ENCODE data around the gene PSENEN.

The PSENEN gene, protein sequence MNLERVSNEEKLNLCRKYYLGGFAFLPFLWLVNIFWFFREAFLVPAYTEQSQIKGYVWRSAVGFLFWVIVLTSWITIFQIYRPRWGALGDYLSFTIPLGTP

DNA sequence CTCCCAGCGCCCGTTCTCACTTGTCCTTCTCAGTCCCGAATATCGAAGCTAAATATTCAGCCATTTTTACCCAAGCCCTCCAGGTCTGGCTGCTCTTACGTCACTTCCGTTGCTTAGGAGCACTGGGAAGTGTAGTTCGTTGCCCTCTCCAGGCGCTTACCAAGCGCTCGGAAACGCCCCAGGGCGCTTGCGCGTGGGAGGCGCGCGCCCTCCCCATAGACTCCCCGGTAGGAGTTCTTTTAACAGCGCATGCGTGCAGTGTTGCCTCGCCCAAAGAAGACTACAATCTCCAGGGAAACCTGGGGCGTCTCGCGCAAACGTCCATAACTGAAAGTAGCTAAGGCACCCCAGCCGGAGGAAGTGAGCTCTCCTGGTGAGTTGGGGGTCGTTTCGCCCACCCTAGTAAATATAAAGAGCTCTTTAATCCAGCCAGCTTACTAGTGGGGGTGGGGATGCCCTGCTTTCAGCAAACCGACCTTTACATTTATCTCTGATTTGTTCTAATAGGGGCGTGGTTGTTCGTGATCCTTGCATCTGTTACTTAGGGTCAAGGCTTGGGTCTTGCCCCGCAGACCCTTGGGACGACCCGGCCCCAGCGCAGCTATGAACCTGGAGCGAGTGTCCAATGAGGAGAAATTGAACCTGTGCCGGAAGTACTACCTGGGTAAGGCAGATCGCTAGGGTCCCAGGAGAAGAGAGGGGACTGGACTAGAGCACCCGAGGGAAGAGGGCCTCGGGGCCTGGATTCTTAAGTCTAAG, at the start of gene PSENEN, which contains the start of gene U2AF1L4:
Gene PSENEN, plus strand, starts transcription at position 324 of the 759 bp plus-strand sequence. Its CDS starts 280 bp downstream, at position 604.
Gene U2AF1L4, minus strand, starts transcription at position 91 of the 759 bp plus-strand sequence. Its CDS starts 27 bp downstream, at position 64.
- peak; percentile 100 for DNase-seq

DNA sequence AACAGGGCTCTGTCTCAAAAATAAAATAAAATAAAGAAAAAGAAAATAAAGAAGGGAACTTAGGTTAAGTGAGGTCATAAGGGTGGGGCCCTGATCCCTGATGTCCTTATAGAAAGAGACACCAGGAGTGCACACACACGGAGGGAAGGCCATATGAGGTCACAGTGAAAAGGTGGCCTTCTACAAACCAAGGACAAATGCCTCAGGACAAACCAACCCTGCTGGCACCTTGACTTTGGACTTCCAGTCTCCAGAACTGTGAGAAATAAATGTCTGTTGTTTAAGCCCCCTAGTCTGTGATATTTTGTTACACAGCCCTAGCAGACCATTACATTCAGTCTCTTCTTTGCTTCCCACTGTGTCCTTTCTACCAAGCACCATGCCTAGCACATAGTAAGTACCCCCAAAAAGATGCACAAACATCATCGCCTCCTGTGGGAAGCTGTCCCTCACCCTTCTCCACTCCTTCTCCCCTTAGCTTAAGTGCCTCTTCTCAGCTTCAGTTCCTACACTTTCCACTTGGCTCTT, 49.5 kb upstream of the PSENEN start:
- DNase-seq = no peak

DNA sequence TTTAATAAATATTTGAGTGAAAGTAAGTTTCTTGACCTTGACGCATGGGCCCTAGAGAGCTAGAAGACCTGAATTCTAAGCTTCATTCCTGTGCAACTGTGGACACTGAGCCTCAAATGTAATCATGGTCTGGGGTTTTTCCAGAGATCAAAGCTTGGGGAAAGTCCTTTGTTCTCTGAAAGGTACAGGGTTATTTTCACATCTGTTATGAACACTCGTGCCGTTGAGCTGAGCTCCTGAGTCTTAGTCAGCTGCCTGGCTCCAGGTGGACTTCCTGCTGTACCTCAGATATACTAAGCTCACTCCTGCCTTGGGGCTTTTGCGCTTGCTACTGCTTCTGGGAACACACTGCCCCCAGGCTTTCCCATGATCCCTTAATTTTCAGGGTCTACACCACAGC, 48.6 kb upstream of the PSENEN start:
- DNase-seq = no peak

DNA sequence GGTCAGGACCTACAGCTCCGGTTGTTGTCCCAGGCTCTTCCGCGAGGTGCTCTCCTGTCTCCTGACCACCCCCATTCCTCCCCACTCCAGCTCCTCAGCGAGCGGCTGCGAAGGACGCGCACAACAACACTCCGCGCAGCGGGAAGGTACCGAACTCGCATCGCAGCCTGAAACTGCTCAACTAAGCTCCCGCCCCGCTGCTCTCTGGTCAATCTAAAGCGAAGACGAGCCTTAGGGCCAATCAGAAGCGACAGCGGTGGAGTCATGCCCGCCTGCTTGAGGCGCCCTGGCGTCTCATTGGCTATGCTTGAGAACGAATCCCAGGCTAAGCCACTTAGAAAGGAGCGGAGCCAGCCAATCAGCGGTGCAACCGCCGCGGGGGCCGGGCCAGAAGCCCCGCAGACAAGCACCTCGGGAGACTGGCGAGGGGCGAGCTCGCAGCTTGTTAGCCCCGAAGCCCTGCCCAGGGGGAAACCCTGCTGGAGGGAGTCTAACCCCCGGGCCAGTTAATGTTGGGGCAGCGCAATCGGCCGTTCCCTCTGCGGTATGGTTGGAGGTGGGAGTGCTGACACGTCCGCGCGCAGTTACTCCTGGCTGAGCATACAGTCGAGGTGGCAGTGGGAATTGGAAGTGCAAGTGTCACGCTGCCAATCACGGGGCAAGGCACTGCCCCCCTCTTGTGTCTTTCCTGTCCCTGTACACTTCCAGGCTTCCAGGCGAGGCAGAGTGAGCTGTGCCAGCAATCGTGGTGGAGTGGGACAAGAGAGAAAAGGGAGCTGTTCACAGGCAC, 43.0 kb upstream of the PSENEN start:
- peak; percentile 99 for DNase-seq

- no peak for DNase-seq
Measured at GRCh38 chr19:35703343-35703742, 42.1 kb upstream of the PSENEN start.

DNA sequence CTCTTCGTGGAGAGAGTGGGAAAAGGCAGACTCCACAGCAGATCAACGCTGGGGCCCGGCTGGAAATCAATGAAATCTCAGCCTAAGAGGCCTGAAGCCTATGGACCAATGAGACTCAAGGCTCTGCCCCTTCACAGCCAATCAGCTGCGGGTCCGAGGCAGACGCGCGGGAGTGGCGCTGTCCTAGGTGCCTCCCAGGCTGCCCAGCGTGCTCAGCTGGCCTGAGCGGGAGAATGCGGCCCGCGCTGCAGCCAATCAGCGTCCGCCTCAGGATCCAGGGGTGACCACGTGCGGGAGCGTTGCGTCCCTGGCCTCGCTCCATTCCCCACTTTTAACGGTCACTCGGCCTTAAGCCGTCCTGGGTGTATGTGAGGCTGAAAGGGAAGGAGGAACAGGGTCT, 41.2 kb upstream of the PSENEN start, which contains the start of gene ZBTB32:
Gene ZBTB32, plus strand, starts transcription at position 341 of the 400 bp plus-strand sequence. CDS start 10,069 bp downstream, outside the sequence.
- DNase-seq = peak; percentile 84

- DNase-seq = no peak
Measured at GRCh38 chr19:35708391-35708790, 37.1 kb upstream of the PSENEN start.

DNA sequence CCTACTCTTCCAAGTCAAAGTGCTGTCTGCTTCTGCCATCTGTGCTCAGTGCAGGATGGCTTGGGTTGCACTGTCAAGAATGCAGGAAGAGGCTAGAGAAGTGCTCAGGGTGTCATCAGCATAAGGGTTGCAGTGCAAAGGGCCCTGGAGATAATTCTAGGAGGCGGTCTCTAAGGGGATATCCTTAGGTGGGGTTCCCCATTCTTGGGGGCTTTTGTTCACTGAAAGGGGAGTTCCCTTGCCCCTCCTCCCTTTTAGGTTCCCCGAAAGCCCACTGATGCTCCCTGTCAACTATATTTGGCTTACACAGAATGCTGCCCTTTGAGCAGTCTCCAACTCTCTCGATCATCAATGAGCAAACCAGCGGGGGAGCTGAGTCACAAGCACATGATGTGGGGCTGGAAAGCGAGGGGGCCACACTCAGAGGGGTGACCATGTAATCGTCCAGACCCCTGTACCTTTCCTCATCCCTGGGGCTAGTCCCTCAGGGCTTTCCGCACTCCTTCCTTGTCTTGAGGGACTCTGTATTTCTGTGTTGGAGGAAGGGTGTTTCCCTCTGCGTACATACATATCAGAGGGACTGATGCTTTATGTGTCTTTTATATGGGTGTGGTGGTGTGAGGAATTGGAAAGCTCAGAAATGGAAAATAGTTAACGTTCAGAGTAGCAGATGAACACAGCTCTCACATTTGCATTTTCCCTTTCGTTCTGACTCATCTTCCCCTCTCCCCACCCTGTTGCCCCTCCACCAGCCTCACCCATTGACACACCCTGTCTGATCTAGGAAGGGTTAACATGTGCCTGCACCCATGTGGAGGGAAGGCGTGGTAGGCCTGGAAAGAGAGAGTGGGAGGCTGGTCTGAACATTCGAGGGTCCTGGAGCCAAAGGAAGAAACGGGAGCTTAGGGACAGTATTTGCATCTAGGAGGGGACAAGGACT, 34.4 kb upstream of the PSENEN start:
- DNase-seq = no peak

DNA sequence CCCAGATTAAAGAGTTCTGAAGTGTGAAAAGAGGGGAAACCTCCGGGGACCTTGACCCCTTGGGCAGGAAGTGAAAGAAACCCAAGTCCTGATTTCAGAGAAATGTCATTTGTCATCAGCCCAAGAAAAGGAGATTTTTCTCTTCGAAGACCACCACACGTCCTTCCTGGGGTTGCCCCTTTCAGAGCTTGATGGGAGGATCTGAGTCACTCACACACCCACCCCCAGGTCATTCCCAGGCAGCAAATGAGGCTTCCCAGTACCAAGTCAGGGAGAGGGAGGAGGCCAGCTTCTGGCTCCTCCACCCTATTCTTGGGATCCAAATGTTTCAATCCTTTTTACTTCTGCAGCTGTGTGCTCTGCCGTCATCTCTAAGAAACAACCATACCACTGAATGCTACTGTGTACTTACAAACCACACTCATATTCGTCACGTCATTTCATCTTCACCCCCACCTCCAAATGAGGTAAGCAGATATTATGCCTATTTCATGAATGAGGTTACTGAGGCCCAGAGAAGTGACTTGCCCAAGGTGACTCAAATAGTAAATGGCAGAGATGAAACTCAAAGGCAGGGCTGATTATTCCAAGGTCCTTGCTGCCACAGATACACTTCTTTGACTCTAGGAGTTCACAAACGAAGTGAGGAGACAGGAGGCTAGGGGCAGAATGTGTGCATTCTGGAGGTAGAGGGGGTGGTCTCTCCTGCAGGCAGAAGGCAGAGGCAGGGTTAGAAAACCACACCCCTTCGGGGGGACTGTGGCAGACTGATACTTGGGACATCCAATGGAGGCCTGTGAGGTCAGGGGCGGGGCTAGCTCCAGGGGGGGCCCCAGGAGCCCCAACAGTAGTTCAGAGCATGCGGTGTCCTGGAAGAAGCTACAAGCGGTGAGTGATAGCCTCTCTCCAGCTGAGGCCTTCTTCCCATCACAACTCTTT, 32.6 kb upstream of the PSENEN start:
- peak; percentile 43 for DNase-seq

GRCh38 chr19:35713506-35713850, 32.0 kb upstream of the PSENEN start:
- DNase-seq = no peak

GRCh38 chr19:35713904-35714495, 31.5 kb upstream of the PSENEN start:
- peak; percentile 77 for DNase-seq

- peak; percentile 68 for DNase-seq
Measured at GRCh38 chr19:35714601-35715354, 30.7 kb upstream of the PSENEN start.

DNA sequence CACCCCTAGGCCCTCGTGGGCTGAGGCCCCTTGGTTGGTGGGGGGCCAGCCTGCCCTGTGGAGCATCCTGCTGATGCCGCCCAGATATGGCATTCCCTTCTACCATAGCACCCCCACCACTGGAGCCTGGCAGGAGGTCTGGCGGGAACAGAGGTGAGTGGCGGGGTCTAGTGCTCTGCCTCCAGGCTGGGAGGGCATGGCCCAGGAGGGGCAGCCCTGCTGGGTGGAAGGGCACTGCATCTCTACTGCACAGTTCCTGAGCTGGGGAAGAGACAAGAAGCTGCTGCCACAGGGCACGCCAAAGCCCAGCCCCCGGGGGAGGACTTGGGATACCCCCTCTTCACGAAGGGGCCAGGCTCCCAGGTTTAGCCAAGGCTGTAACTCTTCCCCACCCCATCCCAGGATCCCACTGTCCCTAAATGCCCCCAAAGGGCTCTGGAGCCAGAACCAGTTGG, 30.1 kb upstream of the PSENEN start:
- no peak for DNase-seq

DNA sequence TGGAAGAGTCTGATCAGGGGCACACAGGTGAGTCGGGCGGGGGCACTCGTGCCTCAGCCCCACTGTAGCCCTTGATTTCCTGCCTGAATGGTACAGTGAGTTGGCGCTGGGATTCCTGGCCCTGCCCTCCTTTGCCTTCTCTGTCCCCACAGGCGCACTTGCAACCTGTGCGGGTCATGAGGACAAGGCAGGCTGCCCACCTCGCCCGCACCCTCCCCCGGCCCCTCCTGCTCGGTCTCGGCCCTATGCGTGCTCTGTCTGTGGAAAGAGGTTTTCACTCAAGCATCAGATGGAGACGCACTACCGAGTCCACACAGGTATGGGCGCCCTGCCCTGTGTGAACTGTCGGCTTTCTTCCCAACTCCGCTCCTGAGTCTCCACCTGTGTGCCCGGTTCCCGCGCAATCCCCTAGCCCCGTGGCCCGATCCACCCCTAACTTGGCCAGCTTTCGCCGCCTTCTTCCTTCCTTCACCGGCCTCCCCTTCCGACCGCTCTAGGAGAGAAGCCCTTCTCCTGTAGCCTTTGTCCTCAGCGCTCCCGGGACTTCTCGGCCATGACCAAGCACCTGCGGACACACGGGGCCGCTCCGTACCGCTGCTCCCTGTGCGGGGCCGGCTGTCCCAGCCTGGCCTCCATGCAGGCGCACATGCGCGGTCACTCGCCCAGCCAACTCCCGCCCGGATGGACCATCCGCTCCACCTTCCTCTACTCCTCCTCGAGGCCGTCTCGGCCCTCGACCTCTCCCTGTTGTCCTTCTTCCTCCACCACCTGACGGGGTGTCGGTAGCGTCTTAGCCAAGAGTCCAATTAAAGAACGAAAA, 29.3 kb upstream of the PSENEN start:
- DNase-seq = no peak

- DNase-seq = peak; percentile 99
Measured at GRCh38 chr19:35716801-35717664, 28.4 kb upstream of the PSENEN start.

- DNase-seq = no peak
Measured at GRCh38 chr19:35717665-35718344, 27.6 kb upstream of the PSENEN start, which contains the start of gene KMT2B. KMT2B (plus strand) TSS chr19:35718003; CDS start chr19:35718019, 16 bp downstream.
